Lung microvascular endothelial cell (primary cell): ENCODE measurements around the gene HUNK. TPM values are rescaled to one million over a fixed set of nuclear protein-coding genes. Genes with fewer than 3 reads are reported as not detected.

ENCODE experiments used
- DNase-seq, 2 donors: peaks; one replicate each; pipeline versions ENCODE4 v3.0.0 to v3.0.0-alpha.2; 2010; ENCODE audit warnings: low read depth in 2 of 2
- total RNA-seq: library from RNA; depleted of rRNA; stranded (reverse); fragments of >200 nt; gene quantifications from 2 replicates; pipeline ENCODE4 v1.2.1, GENCODE V29; 2014

The HUNK gene
- total RNA-seq, 1 donor from 2014 or later = under 0.01 TPM

GRCh38 chr21:31895077-31895835, 22.4 kb downstream of the HUNK start:
- no peak for DNase-seq

DNA sequence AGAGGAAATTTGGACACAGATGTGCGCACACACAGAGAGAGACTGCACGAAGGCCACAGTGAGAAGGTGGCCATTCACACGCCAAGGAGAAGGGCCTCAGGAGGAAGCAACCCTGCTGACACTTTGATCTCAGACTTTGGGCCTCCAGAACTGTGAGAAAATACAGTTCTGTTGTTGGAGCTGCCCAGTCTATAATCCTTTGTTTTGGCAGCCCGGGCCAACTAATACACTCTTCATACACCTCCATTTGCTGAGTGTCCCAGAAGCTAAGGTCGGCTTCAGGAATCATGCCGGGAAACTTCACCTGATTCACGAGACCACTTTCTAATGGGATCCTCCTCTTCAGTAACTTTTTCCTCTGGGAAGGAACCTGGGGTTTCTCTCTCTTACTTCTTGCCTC, 23.2 kb downstream of the HUNK start:
- DNase-seq = no peak

GRCh38 chr21:31897311-31897710, 24.5 kb downstream of the HUNK start:
- no peak for DNase-seq

DNA sequence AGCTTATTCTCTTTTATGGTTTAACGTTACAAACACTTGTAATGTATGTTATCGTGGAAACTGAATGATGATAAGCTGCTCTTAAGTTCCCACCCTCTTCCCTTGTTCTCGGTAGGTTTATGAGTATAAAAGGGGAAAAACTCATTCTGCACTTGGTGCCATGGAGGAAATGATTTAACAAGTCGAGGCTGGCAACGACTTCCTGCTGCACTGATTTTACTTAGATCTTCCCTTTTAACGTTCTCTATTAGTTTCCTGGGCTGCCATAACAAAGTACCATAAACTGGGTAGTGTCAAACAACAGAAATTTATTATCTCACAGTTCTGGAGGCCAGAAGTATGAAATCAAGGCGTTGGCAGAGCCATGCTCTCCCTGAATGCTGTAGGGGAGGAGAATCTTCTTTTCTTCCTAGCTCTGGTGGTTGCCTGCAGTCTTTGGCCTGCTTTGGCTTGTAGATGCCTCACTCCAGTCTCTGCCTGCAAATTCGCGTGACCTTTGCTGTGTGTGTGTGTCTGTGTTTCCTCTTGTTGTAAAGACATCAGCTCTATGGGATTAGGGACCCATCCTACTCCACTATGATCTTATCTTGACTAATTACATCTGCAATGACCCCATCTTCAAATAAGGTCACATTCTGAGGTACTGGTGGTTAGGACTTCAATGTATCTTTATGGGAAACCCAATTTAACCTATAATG, 26.3 kb downstream of the HUNK start:
- DNase-seq = no peak

GRCh38 chr21:31900121-31900895, 27.5 kb downstream of the HUNK start:
- DNase-seq = no peak

GRCh38 chr21:31901315-31901714, 28.5 kb downstream of the HUNK start:
- no peak for DNase-seq

- no peak for DNase-seq
Measured at GRCh38 chr21:31902438-31902837, 29.6 kb downstream of the HUNK start.

DNA sequence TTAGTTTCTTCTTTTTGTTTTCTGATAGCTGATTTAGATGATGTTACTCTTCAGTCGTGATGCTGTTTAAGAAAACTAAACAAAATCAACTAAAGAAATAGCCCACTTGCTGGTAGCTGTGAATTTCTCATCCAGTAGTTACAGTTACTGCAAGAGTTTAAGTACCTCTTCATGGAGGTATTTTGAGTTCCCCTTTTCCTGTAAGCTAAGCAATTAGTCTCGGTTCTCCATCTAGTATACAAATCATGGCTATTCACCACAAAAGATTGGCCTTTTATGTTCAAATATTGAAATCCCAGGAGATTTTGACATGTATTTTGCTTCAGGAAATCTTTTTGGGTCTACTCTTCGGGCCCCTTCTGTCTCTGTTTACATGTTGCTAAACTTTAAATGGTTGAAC, 31.1 kb downstream of the HUNK start:
- no peak for DNase-seq

- DNase-seq = peak in 1 of 2 donors; percentile 12
Measured at GRCh38 chr21:31905503-31906451, 33.0 kb downstream of the HUNK start.

DNA sequence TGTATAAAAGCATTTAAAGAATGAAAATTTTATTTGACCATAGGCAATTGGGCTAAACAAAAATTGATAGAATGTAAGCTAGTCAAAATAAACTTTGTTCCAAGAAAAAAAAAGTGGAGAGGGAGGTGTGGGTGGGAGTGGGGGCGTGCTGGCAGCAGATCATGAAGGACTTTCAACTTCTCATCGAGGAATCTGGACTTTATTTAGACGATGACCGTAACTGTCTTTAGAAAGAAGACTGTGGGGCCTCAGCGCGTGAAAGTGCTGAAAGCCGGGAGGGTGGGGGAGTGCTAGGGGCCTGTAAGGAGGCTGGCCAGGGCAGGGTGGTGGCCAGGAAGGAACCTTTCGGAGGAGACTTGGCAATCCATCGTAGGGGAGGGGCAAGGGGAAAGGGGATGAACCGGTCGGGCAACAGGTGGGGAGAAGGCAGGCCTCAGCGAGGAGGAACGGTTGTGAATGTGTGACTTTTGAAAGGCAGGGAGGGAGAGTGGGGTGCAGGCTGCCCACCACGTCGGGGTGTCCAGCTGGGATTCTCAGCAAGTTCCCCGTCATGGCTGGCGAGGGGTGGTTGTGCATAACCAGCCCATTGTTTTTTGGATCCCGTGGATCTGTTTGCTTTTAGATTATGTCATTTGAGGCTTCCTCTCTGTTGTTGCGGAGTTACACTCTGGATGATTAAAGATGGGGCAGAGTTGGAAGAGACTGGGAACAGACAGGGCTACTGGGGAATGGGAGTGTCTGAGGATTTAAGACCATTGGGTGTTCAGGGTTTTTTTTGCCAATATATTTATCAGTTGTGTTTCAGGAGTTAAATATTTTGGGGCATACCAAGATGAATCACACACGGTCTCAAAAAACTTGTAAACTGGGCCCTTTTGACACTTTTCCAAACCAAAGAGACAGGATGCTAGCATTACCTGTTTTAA, 35.5 kb downstream of the HUNK start:
- no peak for DNase-seq

DNA sequence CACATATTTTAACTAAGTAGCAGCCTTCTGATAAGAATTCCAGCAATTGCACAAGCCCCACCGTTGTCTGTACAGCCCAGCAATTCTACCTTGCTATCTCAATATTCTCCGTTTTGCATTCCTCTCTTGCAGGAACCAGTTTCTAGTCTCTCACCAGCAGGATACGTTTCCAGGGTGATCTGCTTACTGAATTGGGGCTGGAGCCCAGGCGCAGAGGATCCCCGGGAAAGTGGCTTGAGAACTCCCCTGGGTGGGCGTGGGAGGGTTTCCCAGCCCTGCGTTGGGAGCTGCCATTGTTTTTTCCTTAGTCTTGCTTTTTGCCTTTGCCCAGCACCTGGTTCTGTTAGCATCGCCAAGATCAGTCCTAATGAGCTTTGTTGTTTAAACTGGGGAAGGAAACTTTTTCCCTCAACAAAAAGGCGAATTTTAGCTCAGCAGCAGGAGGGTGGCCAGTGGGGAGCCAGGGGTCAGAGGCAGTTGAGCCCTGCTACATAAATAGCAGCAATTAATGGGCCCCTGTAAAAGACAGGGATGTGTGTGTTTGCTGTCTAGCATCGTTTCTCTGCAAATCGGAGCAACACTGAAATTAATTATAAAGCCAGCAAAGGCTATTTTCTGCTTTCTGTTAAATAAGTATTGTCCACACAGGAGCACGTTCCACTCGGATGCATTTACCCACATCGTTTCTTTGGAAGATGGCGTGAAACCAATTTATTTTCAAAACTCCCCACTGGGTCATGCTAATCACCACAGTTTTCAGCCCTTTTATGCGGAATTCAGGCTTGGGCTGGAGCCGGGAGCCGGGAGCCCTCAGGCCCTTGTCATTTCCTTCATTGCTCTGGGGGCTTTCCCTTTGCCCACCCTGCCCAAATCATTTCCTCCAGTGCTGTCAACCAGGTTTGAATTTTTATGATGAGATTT, 36.6 kb downstream of the HUNK start:
- DNase-seq = no peak

GRCh38 chr21:31910074-31910470, 37.3 kb downstream of the HUNK start:
- no peak for DNase-seq

DNA sequence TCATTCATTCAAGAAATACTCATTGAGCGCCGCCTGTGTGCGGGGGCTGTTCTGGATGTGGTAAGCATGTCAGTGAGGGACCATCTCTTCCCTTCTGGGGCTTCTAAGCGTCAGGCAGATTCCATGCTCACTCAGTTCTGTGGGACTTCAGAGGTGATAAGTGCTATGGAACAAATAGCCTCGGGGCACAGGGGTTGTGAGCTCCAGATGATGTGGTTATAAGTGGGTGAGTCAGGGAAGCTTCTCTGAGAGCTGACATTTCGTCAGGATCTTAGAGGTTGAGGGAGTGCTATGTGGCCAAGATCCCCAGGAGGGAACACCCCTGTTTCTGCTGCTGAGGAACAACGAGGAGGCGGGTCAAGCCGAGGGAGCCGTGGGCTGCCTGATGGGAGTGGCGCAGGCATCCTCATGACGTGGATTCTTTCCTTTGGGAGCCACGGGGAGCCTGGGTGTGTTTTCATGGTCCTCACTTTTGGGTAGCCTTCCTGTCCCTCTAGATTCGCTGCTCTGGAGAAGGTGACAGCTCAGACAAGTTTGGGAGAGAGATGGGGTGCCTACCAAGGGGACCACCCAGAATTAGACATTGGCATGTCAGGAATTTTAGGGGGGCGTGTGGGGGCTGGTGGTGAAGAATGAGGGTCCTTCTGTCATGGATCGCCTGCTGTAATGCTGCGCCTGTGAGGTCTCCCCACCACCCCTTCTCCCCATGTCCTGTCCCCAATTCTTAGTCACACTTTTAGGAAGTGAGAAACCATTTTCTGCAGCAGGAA, 38.5 kb downstream of the HUNK start:
- DNase-seq = no peak

- DNase-seq = no peak
Measured at GRCh38 chr21:31912501-31912900, 39.7 kb downstream of the HUNK start.

- DNase-seq = no peak
Measured at GRCh38 chr21:31913182-31913608, 40.4 kb downstream of the HUNK start.

- DNase-seq = no peak
Measured at GRCh38 chr21:31914472-31914871, 41.7 kb downstream of the HUNK start.

GRCh38 chr21:31915566-31915965, 42.7 kb downstream of the HUNK start:
- DNase-seq = no peak

DNA sequence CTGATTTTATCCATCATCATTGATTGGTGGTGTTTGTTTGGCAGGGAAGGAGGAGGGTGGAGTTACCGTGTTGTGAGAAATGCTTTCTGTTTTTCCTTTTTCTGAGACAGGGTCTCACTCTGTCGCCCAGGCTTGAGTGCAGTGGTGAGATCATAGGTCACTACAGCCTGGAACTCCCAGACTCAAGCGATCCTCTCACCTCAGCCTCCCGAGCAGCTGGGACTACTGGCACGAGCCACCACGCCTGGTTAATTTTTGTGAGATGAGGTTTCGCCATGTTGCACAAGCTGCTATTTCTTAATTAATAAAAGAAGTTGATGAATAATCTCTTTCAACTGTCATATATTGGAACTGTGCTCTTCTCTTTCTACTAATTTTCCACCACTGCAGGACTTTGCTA, 44.3 kb downstream of the HUNK start:
- no peak for DNase-seq
